ENCODE measurements around the gene FSIP1.

GRCh38 chr15:39777496-39777895 lies 5.1 kb downstream of the FSIP1 start:
- TF ChIP-seq, protein P1, sequence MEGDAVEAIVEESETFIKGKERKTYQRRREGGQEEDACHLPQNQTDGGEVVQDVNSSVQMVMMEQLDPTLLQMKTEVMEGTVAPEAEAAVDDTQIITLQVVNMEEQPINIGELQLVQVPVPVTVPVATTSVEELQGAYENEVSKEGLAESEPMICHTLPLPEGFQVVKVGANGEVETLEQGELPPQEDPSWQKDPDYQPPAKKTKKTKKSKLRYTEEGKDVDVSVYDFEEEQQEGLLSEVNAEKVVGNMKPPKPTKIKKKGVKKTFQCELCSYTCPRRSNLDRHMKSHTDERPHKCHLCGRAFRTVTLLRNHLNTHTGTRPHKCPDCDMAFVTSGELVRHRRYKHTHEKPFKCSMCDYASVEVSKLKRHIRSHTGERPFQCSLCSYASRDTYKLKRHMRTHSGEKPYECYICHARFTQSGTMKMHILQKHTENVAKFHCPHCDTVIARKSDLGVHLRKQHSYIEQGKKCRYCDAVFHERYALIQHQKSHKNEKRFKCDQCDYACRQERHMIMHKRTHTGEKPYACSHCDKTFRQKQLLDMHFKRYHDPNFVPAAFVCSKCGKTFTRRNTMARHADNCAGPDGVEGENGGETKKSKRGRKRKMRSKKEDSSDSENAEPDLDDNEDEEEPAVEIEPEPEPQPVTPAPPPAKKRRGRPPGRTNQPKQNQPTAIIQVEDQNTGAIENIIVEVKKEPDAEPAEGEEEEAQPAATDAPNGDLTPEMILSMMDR (IDR thresholded peaks at IDR 0.05): no peak
- TF ChIP-seq POLR2A (IDR thresholded peaks at IDR 0.05): no peak
- TF ChIP-seq EP300 (IDR thresholded peaks at IDR 0.05): no peak
- no peak for TF ChIP-seq POLR2AphosphoS5 (IDR thresholded peaks at IDR 0.05)

Data from gastroesophageal sphincter (tissue), 3 donors.